GM19397 (cell line): ENCODE measurements around the gene LMBR1.
"Not testable (repeated sequence)": the region's sequence is repeated elsewhere in the genome, so short reads cannot be mapped to it uniquely, and the experiment has no call there.

Experiments used
- ATAC-seq: cut with Tn5 transposase; IDR thresholded peaks from one replicate; pipeline ENCODE4 v1.9.1; 2021; ENCODE audit warnings: mild to moderate bottlenecking, moderate library complexity; ENCODE audit not compliant: unreplicated experiment

Gene LMBR1

GRCh38 chr7:156803656-156804055 is 89.3 kb downstream of the LMBR1 start:
- not testable (repeated sequence) for ATAC-seq

- ATAC-seq, result no peak
Observed at GRCh38 chr7:156802214-156802613, 90.8 kb downstream of the LMBR1 start.

GRCh38 chr7:156795415-156795814 is 97.6 kb downstream of the LMBR1 start:
- no peak for ATAC-seq

GRCh38 chr7:156793334-156793733 is 99.6 kb downstream of the LMBR1 start:
- ATAC-seq, result no peak

GRCh38 chr7:156792611-156793010 is 100.4 kb downstream of the LMBR1 start:
- ATAC-seq, result no peak

- no peak for ATAC-seq
Observed at GRCh38 chr7:156791241-156791640, 101.7 kb downstream of the LMBR1 start.

GRCh38 chr7:156790264-156790663 is 102.7 kb downstream of the LMBR1 start:
- ATAC-seq, result no peak

- no peak for ATAC-seq
Observed at GRCh38 chr7:156785998-156786543, 106.9 kb downstream of the LMBR1 start.

GRCh38 chr7:156783864-156784263 is 109.1 kb downstream of the LMBR1 start:
- ATAC-seq, result no peak

GRCh38 chr7:156781972-156782371 is 111.0 kb downstream of the LMBR1 start:
- no peak for ATAC-seq

- peak; percentile 92 for ATAC-seq
Observed at GRCh38 chr7:156780724-156781455, 112.1 kb downstream of the LMBR1 start.

GRCh38 chr7:156778668-156779067 is 114.3 kb downstream of the LMBR1 start:
- no peak for ATAC-seq

- no peak for ATAC-seq
Observed at GRCh38 chr7:156778201-156778600, 114.8 kb downstream of the LMBR1 start.

- ATAC-seq, result no peak
Observed at GRCh38 chr7:156777364-156778069, 115.5 kb downstream of the LMBR1 start.

- no peak for ATAC-seq
Observed at GRCh38 chr7:156776527-156776926, 116.5 kb downstream of the LMBR1 start.

- peak; percentile 59 for ATAC-seq
Observed at GRCh38 chr7:156773966-156774365, 119.0 kb downstream of the LMBR1 start.

GRCh38 chr7:156772725-156773124 is 120.3 kb downstream of the LMBR1 start:
- ATAC-seq, result no peak

- no peak for ATAC-seq
Observed at GRCh38 chr7:156768698-156769472, 124.1 kb downstream of the LMBR1 start.

GRCh38 chr7:156766666-156767065 is 126.3 kb downstream of the LMBR1 start:
- no peak for ATAC-seq

GRCh38 chr7:156765901-156766656 is 126.9 kb downstream of the LMBR1 start:
- ATAC-seq, result no peak

- no peak for ATAC-seq
Observed at GRCh38 chr7:156764766-156765165, 128.2 kb downstream of the LMBR1 start.
